ENCODE measurements around the gene MRPS10. TPM values are rescaled to one million over a fixed set of nuclear protein-coding genes. Genes with fewer than 3 reads are reported as not detected.

MRPS10 gene
- total RNA-seq, 1 donor, result 52.5 TPM

GRCh38 chr6:42158011-42158410, 59.6 kb downstream of the MRPS10 start:
- no peak overlapping the region for H3K27ac ChIP-seq (ENCODE audit: low read depth, low read length)
- no peaks in the 10 kb centered on the region for H3K36me3 ChIP-seq (ENCODE audit: insufficient read depth, low read length)
- H2AFZ ChIP-seq (ENCODE audit: low read length), result no peak overlapping the region
- H3K9me3 ChIP-seq (ENCODE audit: low read depth, low read length), result no peaks in the 10 kb centered on the region
- H3K4me1 ChIP-seq (ENCODE audit: insufficient read depth, low read length), result peaks cover 3% of the 10 kb centered on the region
- no peaks in the 10 kb centered on the region for H4K20me1 ChIP-seq (ENCODE audit: insufficient read depth, low read length)
- H3K27me3 ChIP-seq (ENCODE audit: insufficient read depth, low read length), result peaks cover 5% of the 10 kb centered on the region
- H3K4me2 ChIP-seq (ENCODE audit: insufficient read depth, low read length), result no peak overlapping the region
- TF ChIP-seq, protein P1, sequence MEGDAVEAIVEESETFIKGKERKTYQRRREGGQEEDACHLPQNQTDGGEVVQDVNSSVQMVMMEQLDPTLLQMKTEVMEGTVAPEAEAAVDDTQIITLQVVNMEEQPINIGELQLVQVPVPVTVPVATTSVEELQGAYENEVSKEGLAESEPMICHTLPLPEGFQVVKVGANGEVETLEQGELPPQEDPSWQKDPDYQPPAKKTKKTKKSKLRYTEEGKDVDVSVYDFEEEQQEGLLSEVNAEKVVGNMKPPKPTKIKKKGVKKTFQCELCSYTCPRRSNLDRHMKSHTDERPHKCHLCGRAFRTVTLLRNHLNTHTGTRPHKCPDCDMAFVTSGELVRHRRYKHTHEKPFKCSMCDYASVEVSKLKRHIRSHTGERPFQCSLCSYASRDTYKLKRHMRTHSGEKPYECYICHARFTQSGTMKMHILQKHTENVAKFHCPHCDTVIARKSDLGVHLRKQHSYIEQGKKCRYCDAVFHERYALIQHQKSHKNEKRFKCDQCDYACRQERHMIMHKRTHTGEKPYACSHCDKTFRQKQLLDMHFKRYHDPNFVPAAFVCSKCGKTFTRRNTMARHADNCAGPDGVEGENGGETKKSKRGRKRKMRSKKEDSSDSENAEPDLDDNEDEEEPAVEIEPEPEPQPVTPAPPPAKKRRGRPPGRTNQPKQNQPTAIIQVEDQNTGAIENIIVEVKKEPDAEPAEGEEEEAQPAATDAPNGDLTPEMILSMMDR (IDR thresholded peaks at IDR 0.05; ENCODE audit: extremely low read depth, low read depth, low read length), result no peak
- H3K4me3 ChIP-seq (ENCODE audit: insufficient read depth, low read length), result no peak overlapping the region
- no peak for DNase-seq (ENCODE audit: insufficient read length, low spot score, missing footprints)
- no peaks in the 10 kb centered on the region for H3K79me2 ChIP-seq (ENCODE audit: insufficient read depth, low read length)

Other genes with a start within 250 kb of the MRPS10 start
- gene TAF8, start 167.3 kb downstream of the MRPS10 start, total RNA-seq, result 16.3 and 16.5 TPM in 2 replicates
- gene C6orf132, start 75.2 kb downstream of the MRPS10 start, total RNA-seq, result 2.9 TPM in 2 replicates
- gene GUCA1A, start 44.5 kb downstream of the MRPS10 start, total RNA-seq, result not detected in 2 replicates
- gene GUCA1B, start 22.9 kb downstream of the MRPS10 start, total RNA-seq, result 0.72 TPM in 1 of 2 replicates, not detected in the other
- gene TRERF1, start 234.1 kb upstream of the MRPS10 start, total RNA-seq, result 3.8 and 4.7 TPM in 2 replicates

Measured in osteoblast (primary cell).